HK-2 (cell line): Measurements from ENCODE around the gene TNFRSF25.
A peak's percentile ranks its signal among the peaks of the same experiment; 100 is the strongest.
"Not testable (repeated sequence)": the region's sequence is repeated elsewhere in the genome, so short reads cannot be mapped to it uniquely, and the experiment has no call there.

Experiments used
- DNase-seq: peaks from one replicate; pipeline ENCODE4 v3.0.0-alpha.2; 2018; ENCODE audit not compliant: unreplicated experiment

Gene TNFRSF25

GRCh38 chr1:6453895-6454855 lies 11.8 kb downstream of the TNFRSF25 start:
- not testable (repeated sequence) for DNase-seq

GRCh38 chr1:6450943-6451373 lies 15.0 kb downstream of the TNFRSF25 start:
- no peak for DNase-seq

- not testable (repeated sequence) for DNase-seq
Observed at GRCh38 chr1:6450486-6450885, 15.5 kb downstream of the TNFRSF25 start.

- no peak for DNase-seq
Observed at GRCh38 chr1:6450005-6450450, 15.9 kb downstream of the TNFRSF25 start.

GRCh38 chr1:6448749-6449631 lies 17.0 kb downstream of the TNFRSF25 start:
- DNase-seq, result no peak

- DNase-seq, result no peak
Observed at GRCh38 chr1:6447818-6448748, 17.9 kb downstream of the TNFRSF25 start.

GRCh38 chr1:6447016-6447817 lies 18.8 kb downstream of the TNFRSF25 start:
- no peak for DNase-seq

- DNase-seq, result no peak
Observed at GRCh38 chr1:6446665-6447015, 19.3 kb downstream of the TNFRSF25 start.

GRCh38 chr1:6445929-6446328 lies 20.0 kb downstream of the TNFRSF25 start:
- not testable (repeated sequence) for DNase-seq

- no peak for DNase-seq
Observed at GRCh38 chr1:6445062-6445763, 20.8 kb downstream of the TNFRSF25 start.

- DNase-seq, result no peak
Observed at GRCh38 chr1:6444377-6444776, 21.6 kb downstream of the TNFRSF25 start.

- DNase-seq, result no peak
Observed at GRCh38 chr1:6443339-6444115, 22.4 kb downstream of the TNFRSF25 start.

- DNase-seq, result no peak
Observed at GRCh38 chr1:6441586-6441985, 24.4 kb downstream of the TNFRSF25 start.

- peak; percentile 80 for DNase-seq
Observed at GRCh38 chr1:6440198-6441126, 25.5 kb downstream of the TNFRSF25 start.

GRCh38 chr1:6438047-6438525 lies 27.9 kb downstream of the TNFRSF25 start:
- DNase-seq, result peak; percentile 77

- peak; percentile 63 for DNase-seq
Observed at GRCh38 chr1:6437012-6437700, 28.8 kb downstream of the TNFRSF25 start.

GRCh38 chr1:6436277-6436676 lies 29.7 kb downstream of the TNFRSF25 start:
- DNase-seq, result not testable (repeated sequence)
